ENCODE results near the gene JAK1. TPM values are rescaled to one million over a fixed set of nuclear protein-coding genes. Genes with fewer than 3 reads are reported as not detected.

Gene JAK1
- total and polyA plus RNA-seq, 2 donors (not counting 3 experiments of a cell fraction or from before 2014, with no cell fraction given), result 68.8 to 177 TPM

GRCh38 chr1:64894438-64895196 is 71.7 kb downstream of the JAK1 start:
- FAIRE-seq, result no peak
- intact Hi-C loops (cut with micrococcal nuclease), result loop anchor here (5.0 kb wide), 1 partner anchor 38 kb away; no protein-coding TSS in a partner anchor
- H3K36me3 ChIP-seq (ENCODE audit: control insufficient read depth in 2 of 2, extremely low read depth in 1 of 2, insufficient read depth in 2 of 2, low read length in 2 of 2), result no peaks in the 10 kb centered on the region
- no peak overlapping the region for H2AFZ ChIP-seq (ENCODE audit: low read depth, low read length)
- no peaks in the 10 kb centered on the region for H3K9me1 ChIP-seq (replicated peaks; ENCODE audit: control insufficient read depth, extremely low read depth, insufficient read depth, low read length)
- peaks cover 68% of the 10 kb centered on the region for H3K4me1 ChIP-seq (ENCODE audit: control insufficient read depth, extremely low read depth, insufficient read depth, low read length)
- TF ChIP-seq EZH2 (IDR thresholded peaks at IDR 0.05; ENCODE audit: borderline replicate concordance, low read depth, low read length, severe bottlenecking), result no peak
- no peak for TF ChIP-seq MYC (IDR thresholded peaks at IDR 0.05; ENCODE audit: low read depth, low read length)
- TF ChIP-seq CTCF (IDR thresholded peaks at IDR 0.05; ENCODE audit: extremely low read depth in 1 of 2, insufficient read depth in 1 of 2, low read depth in 1 of 2, low read length in 2 of 2), result no peak
- TF ChIP-seq JUN (IDR thresholded peaks at IDR 0.05; ENCODE audit: borderline replicate concordance, insufficient read depth, insufficient read length, low read depth), result no peak
- no peak for TF ChIP-seq POLR2A (IDR thresholded peaks at IDR 0.05; ENCODE audit: low read depth, low read length)
- no peak for TF ChIP-seq FOS (IDR thresholded peaks at IDR 0.05; ENCODE audit: borderline replicate concordance, insufficient read depth, low read length)
- TF ChIP-seq POLR2AphosphoS5 (IDR thresholded peaks at IDR 0.05; ENCODE audit: insufficient read depth, low read depth, low read length), result no peak
- no peak for TF ChIP-seq GATA2 (IDR thresholded peaks at IDR 0.05; ENCODE audit: insufficient read depth, insufficient read length, low read depth, low read length)
- TF ChIP-seq MAX (IDR thresholded peaks at IDR 0.05; ENCODE audit: insufficient read depth, insufficient read length), result no peak
- CTCF ChIA-PET, result interaction anchor here (1.1 to 1.4 kb wide), 2 partner anchors 15 to 23 kb away, joined by 3 to 4 read pairs; no protein-coding TSS in a partner anchor
- no peak overlapping the region for H3K4me2 ChIP-seq (ENCODE audit: insufficient read depth, low read length)
- no peaks in the 10 kb centered on the region for H3K27me3 ChIP-seq (ENCODE audit: control insufficient read depth in 2 of 2, insufficient read depth in 2 of 2, low read length in 2 of 2)
- no TSS peak for BruUV-seq (replicated peaks)
- H3K79me2 ChIP-seq (ENCODE audit: control insufficient read depth, insufficient read depth, low read length), result peaks cover 82% of the 10 kb centered on the region
- no peak for DNase-seq (ENCODE audit: low read depth, low spot score)
- dilution Hi-C loops (cut with MboI; ENCODE audit: extremely low pct_ligation_motif_present, low sequenced_read_pairs), result no loop called here
- no peaks in the 10 kb centered on the region for H3K9me3 ChIP-seq (replicated peaks; ENCODE audit: control insufficient read depth, insufficient read depth, low read length)
- H3K9ac ChIP-seq (replicated peaks; ENCODE audit: extremely low read depth, insufficient read depth, low read length), result no peak overlapping the region
- H3K4me3 ChIP-seq (replicated peaks in 1 of 3; ENCODE audit: insufficient read depth in 1 of 3, low read depth in 1 of 3, low read length in 3 of 3), result no peak overlapping the region
- no peak overlapping the region for H3K27ac ChIP-seq (ENCODE audit: insufficient read depth, low read depth, low read length)
- H4K20me1 ChIP-seq (replicated peaks; ENCODE audit: control insufficient read depth, extremely low read depth, insufficient read depth, low read length), result no peaks in the 10 kb centered on the region
- POLR2A ChIA-PET, result no interaction called here

Measured in endothelial cell of umbilical vein (primary cell).